Endodermal cell (in vitro differentiated cells): ENCODE data around the gene TPK1. TPM values are rescaled to one million over a fixed set of nuclear protein-coding genes. Genes with fewer than 3 reads are reported as not detected.

Source experiments
- DNase-seq: peaks from one replicate; pipeline ENCODE4 v3.0.0-alpha.2; 2017
- H3K27ac ChIP-seq: 2 replicates; pipeline ENCODE4 v1.5.1; 2013; ENCODE audit warnings: mild to moderate bottlenecking, low read depth, low read length, moderate library complexity
- H3K27me3 ChIP-seq: 2 replicates; pipeline ENCODE4 v1.6.1; 2013; ENCODE audit warnings: mild to moderate bottlenecking, low read length, moderate library complexity; ENCODE audit not compliant: insufficient read depth, control insufficient read depth, poor library complexity, severe bottlenecking
- H3K36me3 ChIP-seq: 2 replicates; pipeline ENCODE4 v1.7.0; 2013; ENCODE audit warnings: mild to moderate bottlenecking, low read length, moderate library complexity; ENCODE audit not compliant: control insufficient read depth, insufficient read depth
- H3K4me1 ChIP-seq: one replicate; pipeline ENCODE4 v1.7.0; 2013; ENCODE audit warnings: low read length; ENCODE audit not compliant: control insufficient read depth, insufficient read depth
- H3K4me3 ChIP-seq: 2 replicates; pipeline ENCODE4 v1.5.1; 2013; ENCODE audit warnings: mild to moderate bottlenecking, low read length, moderate library complexity
- H3K9ac ChIP-seq: 2 replicates; pipeline ENCODE4 v1.6.1; 2013; ENCODE audit warnings: mild to moderate bottlenecking, low read length, moderate library complexity; ENCODE audit not compliant: poor library complexity, severe bottlenecking; ENCODE audit errors: extremely low read depth
- H3K9me3 ChIP-seq: 2 replicates; pipeline ENCODE4 v1.6.1; 2013; ENCODE audit warnings: mild to moderate bottlenecking, low read length, moderate library complexity; ENCODE audit not compliant: control insufficient read depth
- H3K27ac Mint-ChIP-seq: 2 replicates; pipeline ENCODE4 v1.8.0; 2020; ENCODE audit warnings: mixed read lengths
- H3K27me3 Mint-ChIP-seq: 2 replicates; pipeline ENCODE4 v1.8.0; 2021; ENCODE audit warnings: mild to moderate bottlenecking, mixed read lengths; ENCODE audit not compliant: insufficient read depth
- H3K36me3 Mint-ChIP-seq: 2 replicates; pipeline ENCODE4 v1.8.0; 2020; ENCODE audit warnings: low read depth, mixed read lengths
- H3K4me1 Mint-ChIP-seq: 2 replicates; pipeline ENCODE4 v1.8.0; 2020; ENCODE audit warnings: mixed read lengths
- H3K4me3 Mint-ChIP-seq: 2 replicates; pipeline ENCODE4 v1.8.0; 2020; ENCODE audit warnings: mild to moderate bottlenecking, moderate library complexity, mixed read lengths
- H3K9me3 Mint-ChIP-seq: 2 replicates; pipeline ENCODE4 v1.8.0; 2020; ENCODE audit warnings: mild to moderate bottlenecking, mixed read lengths
- WGBS, 2 experiments: methylation state at CpG; one replicate each; pipeline versions ENCODE4 v1.1.5 to v1.1.7; 2013; ENCODE audit warnings: missing lambda C conversion rate in 2 of 2, mixed read lengths in 1 of 2; ENCODE audit not compliant: insufficient coverage in 1 of 2, insufficient read length in 1 of 2; 5-methylcytosine and 5-hydroxymethylcytosine counted together
- total RNA-seq, 2 donors: library from RNA; stranded (reverse); fragmentation: NEBNext Ultra II Directional in 1 of 2; extraction: Animal tissue kit (Norgen Biotek cat#: 25700) in 1 of 2; gene quantifications; 2 replicates in 1 of 2; 3 replicates in 1 of 2; pipeline ENCODE4 v1.2.1, GENCODE V29; 2021
- TF ChIP-seq, protein P1 (sequence below): fragments of 200-600 bp; sonication (generic); conservative IDR thresholded peaks from 2 replicates; pipeline ENCODE4 v1.5.0; 2021; ENCODE audit warnings: antibody characterized with exemption, mild to moderate bottlenecking

TPK1 gene
- total RNA-seq, 2 donors from 2014 or later = 9.7 TPM

DNA sequence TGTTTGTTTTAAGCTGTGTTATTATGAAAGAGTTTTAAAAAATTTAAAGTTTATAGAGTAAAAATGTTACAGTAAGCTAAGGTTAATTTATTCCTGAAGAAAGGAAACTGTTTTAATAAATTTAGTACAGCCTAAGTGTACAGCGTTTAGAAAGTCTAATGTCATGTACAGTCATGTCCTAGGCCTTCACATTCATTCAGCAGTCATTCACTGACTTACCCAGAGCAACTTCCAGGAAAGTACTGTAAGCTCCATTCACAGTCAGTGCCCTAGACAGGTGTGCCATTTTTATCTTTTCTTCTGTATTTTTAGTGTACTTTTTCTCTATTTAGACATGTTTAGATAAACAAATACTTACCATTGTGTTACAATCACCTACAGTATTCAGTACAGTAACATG is 126.8 kb downstream of the TPK1 start:
- DNase-seq = no peak

DNA sequence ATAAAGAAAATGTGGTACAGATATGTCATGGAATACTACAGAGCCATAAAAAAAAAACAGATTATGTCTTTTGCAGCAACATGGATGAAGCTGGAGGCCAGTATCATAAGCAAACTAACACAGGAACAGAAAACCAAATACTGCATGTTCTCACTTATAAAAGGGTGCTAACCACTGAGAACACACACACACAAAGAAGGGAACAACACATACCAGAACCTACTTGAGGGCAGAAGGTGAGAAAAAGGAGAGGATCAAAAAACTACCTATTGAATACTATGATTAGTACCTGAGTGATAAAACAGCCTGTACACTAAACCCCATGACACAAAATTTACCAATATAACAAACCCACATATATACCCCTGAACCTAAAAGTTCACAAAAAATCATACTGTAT is 144.6 kb downstream of the TPK1 start:
- Mint-ChIP-seq H3K27ac (no peak overlapping the region), H3K9me3 (peaks cover 3% of the 10 kb centered on the region), H3K4me1 (peaks cover 3% of the 10 kb centered on the region), H3K36me3 (no peaks in the 10 kb centered on the region), H3K27me3 (no peaks in the 10 kb centered on the region), H3K4me3 (no peak overlapping the region)
- TF ChIP-seq, protein P1, sequence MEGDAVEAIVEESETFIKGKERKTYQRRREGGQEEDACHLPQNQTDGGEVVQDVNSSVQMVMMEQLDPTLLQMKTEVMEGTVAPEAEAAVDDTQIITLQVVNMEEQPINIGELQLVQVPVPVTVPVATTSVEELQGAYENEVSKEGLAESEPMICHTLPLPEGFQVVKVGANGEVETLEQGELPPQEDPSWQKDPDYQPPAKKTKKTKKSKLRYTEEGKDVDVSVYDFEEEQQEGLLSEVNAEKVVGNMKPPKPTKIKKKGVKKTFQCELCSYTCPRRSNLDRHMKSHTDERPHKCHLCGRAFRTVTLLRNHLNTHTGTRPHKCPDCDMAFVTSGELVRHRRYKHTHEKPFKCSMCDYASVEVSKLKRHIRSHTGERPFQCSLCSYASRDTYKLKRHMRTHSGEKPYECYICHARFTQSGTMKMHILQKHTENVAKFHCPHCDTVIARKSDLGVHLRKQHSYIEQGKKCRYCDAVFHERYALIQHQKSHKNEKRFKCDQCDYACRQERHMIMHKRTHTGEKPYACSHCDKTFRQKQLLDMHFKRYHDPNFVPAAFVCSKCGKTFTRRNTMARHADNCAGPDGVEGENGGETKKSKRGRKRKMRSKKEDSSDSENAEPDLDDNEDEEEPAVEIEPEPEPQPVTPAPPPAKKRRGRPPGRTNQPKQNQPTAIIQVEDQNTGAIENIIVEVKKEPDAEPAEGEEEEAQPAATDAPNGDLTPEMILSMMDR = no peak
- H3K27ac ChIP-seq = no peak overlapping the region
- H3K4me3 ChIP-seq = no peak overlapping the region
- no peaks in the 10 kb centered on the region for H3K9me3 ChIP-seq
- no peaks in the 10 kb centered on the region for H3K4me1 ChIP-seq
- no peaks in the 10 kb centered on the region for H3K27me3 ChIP-seq
- H3K9ac ChIP-seq = no peak overlapping the region
- no peak for DNase-seq
- H3K36me3 ChIP-seq = no peaks in the 10 kb centered on the region

More for the DNA sequence above, 126.8 kb downstream of the TPK1 start:
- Mint-ChIP-seq H3K4me3 (no peak overlapping the region), H3K27me3 (no peaks in the 10 kb centered on the region), H3K4me1 (no peaks in the 10 kb centered on the region), H3K9me3 (no peaks in the 10 kb centered on the region), H3K36me3 (no peaks in the 10 kb centered on the region), H3K27ac (no peak overlapping the region)
- Histone ChIP-seq H3K36me3 (no peaks in the 10 kb centered on the region), H3K27ac (no peak overlapping the region), H3K9me3 (no peaks in the 10 kb centered on the region), H3K9ac (no peak overlapping the region), H3K4me3 (no peak overlapping the region), H3K27me3 (no peaks in the 10 kb centered on the region), H3K4me1 (no peaks in the 10 kb centered on the region)
- WGBS, 2 experiments = 90% methylated on average over 1 of the region's 1 CpG; no CpG with 5 or more reads in 1 of the 2 experiments
- TF ChIP-seq, protein P1 = no peak

DNA sequence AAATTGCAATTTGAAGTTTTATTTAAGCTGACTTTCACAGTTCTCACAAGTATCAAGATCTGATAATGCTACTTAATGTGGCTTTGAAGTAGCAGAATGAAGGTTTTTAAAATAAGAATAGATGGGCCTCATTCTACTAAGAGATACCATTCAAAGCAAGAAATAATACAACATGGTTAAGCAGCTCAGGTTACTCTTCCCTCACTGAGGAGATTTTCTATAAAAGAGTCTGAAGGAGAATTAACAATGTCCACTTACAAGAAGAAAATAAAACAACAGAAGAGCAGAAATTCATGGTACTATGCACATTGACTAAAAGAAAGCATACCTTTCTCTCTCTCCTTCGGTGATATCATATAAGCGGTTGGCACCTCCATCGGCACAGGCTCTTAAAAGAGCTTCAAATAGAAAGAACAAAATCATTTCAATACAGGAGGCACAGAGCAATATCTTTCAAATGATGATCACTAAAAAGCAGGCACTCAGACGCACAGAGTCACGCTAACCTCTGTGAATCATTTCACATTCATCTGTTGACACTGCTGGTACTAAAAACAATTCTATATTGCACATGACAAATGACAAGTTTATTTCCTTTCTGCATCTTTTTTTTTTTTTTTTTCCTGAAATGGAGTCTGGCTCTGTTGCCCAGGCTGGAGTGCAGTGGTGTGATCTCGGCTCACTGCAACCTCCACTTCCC is 153.1 kb downstream of the TPK1 start:
- Histone ChIP-seq H3K27me3 (no peaks in the 10 kb centered on the region), H3K9me3 (no peaks in the 10 kb centered on the region), H3K4me1 (no peaks in the 10 kb centered on the region), H3K4me3 (no peak overlapping the region), H3K9ac (no peak overlapping the region), H3K27ac (no peak overlapping the region), H3K36me3 (no peaks in the 10 kb centered on the region)
- no peaks in the 10 kb centered on the region for H3K4me1 Mint-ChIP-seq
- 93% methylated on average over 6 of the region's 6 CpGs for WGBS, 2 experiments
- no peak overlapping the region for H3K4me3 Mint-ChIP-seq
- no peaks in the 10 kb centered on the region for H3K36me3 Mint-ChIP-seq
- no peak overlapping the region for H3K27ac Mint-ChIP-seq
- no peaks in the 10 kb centered on the region for H3K9me3 Mint-ChIP-seq
- TF ChIP-seq, protein P1 = no peak
- DNase-seq = no peak
- no peaks in the 10 kb centered on the region for H3K27me3 Mint-ChIP-seq
